ENCODE data around the gene AURKB. TPM values are rescaled to one million over a fixed set of nuclear protein-coding genes. Genes with fewer than 3 reads are reported as not detected.

AURKB gene
- total RNA-seq, 1 donor from 2014 or later, result 15.7 TPM

GRCh38 chr17:8210761-8211458, 535 bp upstream of the AURKB start:
- H3K4me3 Mint-ChIP-seq (ENCODE audit: unreplicated experiment), result peak overlapping the region; percentile 93
- H3K9me3 Mint-ChIP-seq (ENCODE audit: unreplicated experiment), result no peaks in the 10 kb centered on the region
- peaks cover 3% of the 10 kb centered on the region for H3K36me3 Mint-ChIP-seq (ENCODE audit: unreplicated experiment)
- H3K27ac Mint-ChIP-seq (ENCODE audit: unreplicated experiment), result peak overlapping the region; percentile 98
- TF ChIP-seq, protein P1, sequence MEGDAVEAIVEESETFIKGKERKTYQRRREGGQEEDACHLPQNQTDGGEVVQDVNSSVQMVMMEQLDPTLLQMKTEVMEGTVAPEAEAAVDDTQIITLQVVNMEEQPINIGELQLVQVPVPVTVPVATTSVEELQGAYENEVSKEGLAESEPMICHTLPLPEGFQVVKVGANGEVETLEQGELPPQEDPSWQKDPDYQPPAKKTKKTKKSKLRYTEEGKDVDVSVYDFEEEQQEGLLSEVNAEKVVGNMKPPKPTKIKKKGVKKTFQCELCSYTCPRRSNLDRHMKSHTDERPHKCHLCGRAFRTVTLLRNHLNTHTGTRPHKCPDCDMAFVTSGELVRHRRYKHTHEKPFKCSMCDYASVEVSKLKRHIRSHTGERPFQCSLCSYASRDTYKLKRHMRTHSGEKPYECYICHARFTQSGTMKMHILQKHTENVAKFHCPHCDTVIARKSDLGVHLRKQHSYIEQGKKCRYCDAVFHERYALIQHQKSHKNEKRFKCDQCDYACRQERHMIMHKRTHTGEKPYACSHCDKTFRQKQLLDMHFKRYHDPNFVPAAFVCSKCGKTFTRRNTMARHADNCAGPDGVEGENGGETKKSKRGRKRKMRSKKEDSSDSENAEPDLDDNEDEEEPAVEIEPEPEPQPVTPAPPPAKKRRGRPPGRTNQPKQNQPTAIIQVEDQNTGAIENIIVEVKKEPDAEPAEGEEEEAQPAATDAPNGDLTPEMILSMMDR (IDR thresholded peaks at IDR 0.05), result no peak
- H3K4me1 Mint-ChIP-seq (ENCODE audit: unreplicated experiment), result peaks cover 21% of the 10 kb centered on the region
- no peak for DNase-seq (ENCODE audit: extremely low spot score, unreplicated experiment)
- H3K27me3 Mint-ChIP-seq (ENCODE audit: unreplicated experiment), result no peaks in the 10 kb centered on the region

- DNase-seq (ENCODE audit: extremely low spot score, unreplicated experiment), result no peak
- H3K27ac Mint-ChIP-seq (ENCODE audit: unreplicated experiment), result no peak overlapping the region
- H3K9me3 Mint-ChIP-seq (ENCODE audit: unreplicated experiment), result no peaks in the 10 kb centered on the region
- TF ChIP-seq, protein P1 (IDR thresholded peaks at IDR 0.05), result no peak
- no peaks in the 10 kb centered on the region for H3K27me3 Mint-ChIP-seq (ENCODE audit: unreplicated experiment)
- no peak overlapping the region for H3K4me3 Mint-ChIP-seq (ENCODE audit: unreplicated experiment)
- peaks cover 21% of the 10 kb centered on the region for H3K4me1 Mint-ChIP-seq (ENCODE audit: unreplicated experiment)
- peaks cover 3% of the 10 kb centered on the region for H3K36me3 Mint-ChIP-seq (ENCODE audit: unreplicated experiment)
These were observed 3.8 kb downstream of the AURKB start for GRCh38 chr17:8206536-8206935.

- Mint-ChIP-seq H3K36me3 (ENCODE audit: unreplicated experiment) (peaks cover 3% of the 10 kb centered on the region), H3K27ac (ENCODE audit: unreplicated experiment) (no peak overlapping the region), H3K4me1 (ENCODE audit: unreplicated experiment) (peaks cover 12% of the 10 kb centered on the region), H3K27me3 (ENCODE audit: unreplicated experiment) (no peaks in the 10 kb centered on the region), H3K4me3 (ENCODE audit: unreplicated experiment) (no peak overlapping the region), H3K9me3 (ENCODE audit: unreplicated experiment) (no peaks in the 10 kb centered on the region)
- DNase-seq (ENCODE audit: extremely low spot score, unreplicated experiment), result no peak
- TF ChIP-seq, protein P1 (IDR thresholded peaks at IDR 0.05), result no peak
These were observed 5.4 kb downstream of the AURKB start for GRCh38 chr17:8204761-8205555.

GRCh38 chr17:8192070-8192815, 18.1 kb downstream of the AURKB start:
- no peaks in the 10 kb centered on the region for H3K27me3 Mint-ChIP-seq (ENCODE audit: unreplicated experiment)
- H3K4me1 Mint-ChIP-seq (ENCODE audit: unreplicated experiment), result peaks cover 17% of the 10 kb centered on the region
- H3K27ac Mint-ChIP-seq (ENCODE audit: unreplicated experiment), result no peak overlapping the region
- no peak for DNase-seq (ENCODE audit: extremely low spot score, unreplicated experiment)
- TF ChIP-seq, protein P1 (IDR thresholded peaks at IDR 0.05), result no peak
- no peaks in the 10 kb centered on the region for H3K9me3 Mint-ChIP-seq (ENCODE audit: unreplicated experiment)
- H3K36me3 Mint-ChIP-seq (ENCODE audit: unreplicated experiment), result no peaks in the 10 kb centered on the region
- no peak overlapping the region for H3K4me3 Mint-ChIP-seq (ENCODE audit: unreplicated experiment)

All from osteocyte (in vitro differentiated cells).